HG02884 (cell line): Measurements from ENCODE around the gene POLA2.
"Not testable (repeated sequence)": the region's sequence is repeated elsewhere in the genome, so short reads cannot be mapped to it uniquely, and the experiment has no call there.

Experiments used
- ATAC-seq: cut with Tn5 transposase; IDR thresholded peaks from one replicate; pipeline ENCODE4 v1.9.1; 2021; ENCODE audit warnings: mild to moderate bottlenecking, moderate library complexity; ENCODE audit not compliant: unreplicated experiment

Gene POLA2

GRCh38 chr11:65261591-65262380 lies at the start of gene POLA2:
Gene POLA2, plus strand, starts transcription at chr11:65261962. Its CDS starts 331 bp downstream, at chr11:65262293.
- peak; percentile 80 for ATAC-seq

GRCh38 chr11:65212226-65212801 lies 49.4 kb upstream of the POLA2 start:
- ATAC-seq: no peak

GRCh38 chr11:65213322-65214211 lies 48.2 kb upstream of the POLA2 start:
- ATAC-seq: no peak

GRCh38 chr11:65214212-65214845 lies 47.4 kb upstream of the POLA2 start:
- no peak for ATAC-seq

- no peak for ATAC-seq
These were observed 46.2 kb upstream of the POLA2 start for GRCh38 chr11:65215441-65216076.

GRCh38 chr11:65216830-65217229 lies 44.9 kb upstream of the POLA2 start:
- no peak for ATAC-seq

GRCh38 chr11:65217441-65218423 lies 44.0 kb upstream of the POLA2 start:
- no peak for ATAC-seq

GRCh38 chr11:65218446-65218845 lies 43.3 kb upstream of the POLA2 start:
- ATAC-seq: no peak

- no peak for ATAC-seq
These were observed 41.9 kb upstream of the POLA2 start for GRCh38 chr11:65219930-65220213.

GRCh38 chr11:65221026-65221425 lies 40.7 kb upstream of the POLA2 start:
- ATAC-seq: no peak

GRCh38 chr11:65223011-65223410 lies 38.8 kb upstream of the POLA2 start:
- ATAC-seq: no peak

- ATAC-seq: no peak
These were observed 36.9 kb upstream of the POLA2 start for GRCh38 chr11:65224930-65225278.

- ATAC-seq: no peak
These were observed 36.3 kb upstream of the POLA2 start for GRCh38 chr11:65225279-65226102.

- no peak for ATAC-seq
These were observed 35.7 kb upstream of the POLA2 start for GRCh38 chr11:65226103-65226442.

GRCh38 chr11:65227879-65228278 lies 33.9 kb upstream of the POLA2 start:
- ATAC-seq: no peak

GRCh38 chr11:65236194-65237059 lies 25.3 kb upstream of the POLA2 start:
- no peak for ATAC-seq

GRCh38 chr11:65238302-65238701 lies 23.5 kb upstream of the POLA2 start:
- not testable (repeated sequence) for ATAC-seq

- ATAC-seq: no peak
These were observed 20.6 kb upstream of the POLA2 start for GRCh38 chr11:65241134-65241533.
